Measurements from ENCODE around the gene ZNF512. TPM values are rescaled to one million over a fixed set of nuclear protein-coding genes. Genes with fewer than 3 reads are reported as not detected.

ZNF512 gene
- total RNA-seq, 4 donors from 2014 or later: 29.1 to 115 (median 37.1) TPM

DNA sequence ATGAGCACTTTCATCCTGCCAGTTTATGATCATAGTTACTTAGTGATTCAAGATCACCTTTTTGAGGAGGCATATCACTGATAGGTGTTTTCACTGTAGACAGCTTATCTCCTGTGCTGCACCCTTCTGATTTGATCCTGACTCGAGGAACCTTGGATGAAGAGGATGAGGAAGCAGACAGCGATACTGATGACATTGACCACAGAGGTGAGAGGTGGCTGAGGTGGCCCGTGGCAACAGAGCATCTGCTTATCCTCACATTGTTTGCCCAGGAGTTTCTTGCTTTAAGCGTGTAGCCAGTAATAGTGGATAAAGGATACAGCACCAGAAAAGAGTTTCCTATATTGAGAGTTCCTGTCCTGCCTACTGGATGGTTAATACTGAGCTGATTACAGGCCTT, 64.9 kb downstream of the ZNF512 start:
- Histone ChIP-seq H3K27me3 (no peaks in the 10 kb centered on the region), H3K9me3 (no peaks in the 10 kb centered on the region), H3K4me1 (no peaks in the 10 kb centered on the region), H3K27ac (no peak overlapping the region), H3K36me3 (peaks cover 0 to 93% (median 0%) of the 10 kb centered on the region in 3 donors), H3K4me3 (no peak overlapping the region)
- no peak for DNase-seq
- TF ChIP-seq, protein P1, sequence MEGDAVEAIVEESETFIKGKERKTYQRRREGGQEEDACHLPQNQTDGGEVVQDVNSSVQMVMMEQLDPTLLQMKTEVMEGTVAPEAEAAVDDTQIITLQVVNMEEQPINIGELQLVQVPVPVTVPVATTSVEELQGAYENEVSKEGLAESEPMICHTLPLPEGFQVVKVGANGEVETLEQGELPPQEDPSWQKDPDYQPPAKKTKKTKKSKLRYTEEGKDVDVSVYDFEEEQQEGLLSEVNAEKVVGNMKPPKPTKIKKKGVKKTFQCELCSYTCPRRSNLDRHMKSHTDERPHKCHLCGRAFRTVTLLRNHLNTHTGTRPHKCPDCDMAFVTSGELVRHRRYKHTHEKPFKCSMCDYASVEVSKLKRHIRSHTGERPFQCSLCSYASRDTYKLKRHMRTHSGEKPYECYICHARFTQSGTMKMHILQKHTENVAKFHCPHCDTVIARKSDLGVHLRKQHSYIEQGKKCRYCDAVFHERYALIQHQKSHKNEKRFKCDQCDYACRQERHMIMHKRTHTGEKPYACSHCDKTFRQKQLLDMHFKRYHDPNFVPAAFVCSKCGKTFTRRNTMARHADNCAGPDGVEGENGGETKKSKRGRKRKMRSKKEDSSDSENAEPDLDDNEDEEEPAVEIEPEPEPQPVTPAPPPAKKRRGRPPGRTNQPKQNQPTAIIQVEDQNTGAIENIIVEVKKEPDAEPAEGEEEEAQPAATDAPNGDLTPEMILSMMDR (IDR thresholded peaks at IDR 0.05): no peak
- TF ChIP-seq POLR2A (IDR thresholded peaks at IDR 0.05): no peak

DNA sequence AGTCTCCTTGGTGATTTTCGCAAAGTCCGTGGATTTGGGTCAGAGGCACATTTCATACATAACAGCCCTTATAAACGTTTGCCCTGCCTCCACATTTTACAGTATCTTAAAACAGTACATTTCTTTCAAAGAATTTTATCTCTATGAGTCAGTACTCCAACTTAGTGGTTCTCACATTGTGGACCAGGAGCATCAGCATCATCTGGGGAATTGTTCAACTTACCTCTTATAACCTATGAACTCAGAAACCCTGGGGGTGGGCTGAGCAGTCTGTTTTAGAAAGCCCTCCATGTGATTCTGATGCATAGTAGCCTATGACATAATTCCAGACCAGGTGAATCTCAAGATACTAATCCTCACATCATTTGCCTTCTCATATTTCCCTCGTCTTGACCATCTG, 68.2 kb downstream of the ZNF512 start:
- Histone ChIP-seq H3K9me3 (no peaks in the 10 kb centered on the region), H3K27me3 (no peaks in the 10 kb centered on the region), H3K27ac (no peak overlapping the region), H3K4me1 (no peaks in the 10 kb centered on the region), H3K4me3 (no peak overlapping the region), H3K36me3 (peaks cover 0 to 98% (median 0%) of the 10 kb centered on the region in 3 donors)
- TF ChIP-seq, protein P1 (IDR thresholded peaks at IDR 0.05): no peak
- TF ChIP-seq POLR2A (IDR thresholded peaks at IDR 0.05): no peak
- no peak for DNase-seq

DNA sequence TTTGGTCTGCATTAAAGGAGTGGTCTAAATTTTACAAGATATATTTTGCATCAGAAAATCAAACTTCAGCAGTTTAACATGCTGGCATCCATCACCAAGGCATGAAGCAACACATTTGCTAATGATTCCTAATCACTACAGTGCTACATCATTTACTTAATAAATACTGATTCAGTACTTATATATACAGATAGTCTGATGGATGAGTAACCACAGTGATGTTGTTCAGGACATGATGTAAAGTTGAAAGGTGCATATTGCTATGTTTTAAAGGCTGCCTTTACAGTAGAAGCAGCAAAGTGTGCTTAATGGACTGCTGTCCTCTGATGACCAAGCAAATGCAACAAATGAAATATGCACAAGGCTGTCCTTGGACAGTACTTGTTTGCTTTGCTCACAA, 69.5 kb downstream of the ZNF512 start:
- TF ChIP-seq POLR2A (IDR thresholded peaks at IDR 0.05): no peak
- TF ChIP-seq, protein P1 (IDR thresholded peaks at IDR 0.05): no peak
- H3K36me3 ChIP-seq: peaks cover 0 to 99% (median 0%) of the 10 kb centered on the region in 3 donors
- H3K9me3 ChIP-seq: no peaks in the 10 kb centered on the region
- H3K27ac ChIP-seq: no peak overlapping the region
- no peaks in the 10 kb centered on the region for H3K4me1 ChIP-seq
- DNase-seq: no peak
- no peak overlapping the region for H3K4me3 ChIP-seq
- H3K27me3 ChIP-seq: no peaks in the 10 kb centered on the region

DNA sequence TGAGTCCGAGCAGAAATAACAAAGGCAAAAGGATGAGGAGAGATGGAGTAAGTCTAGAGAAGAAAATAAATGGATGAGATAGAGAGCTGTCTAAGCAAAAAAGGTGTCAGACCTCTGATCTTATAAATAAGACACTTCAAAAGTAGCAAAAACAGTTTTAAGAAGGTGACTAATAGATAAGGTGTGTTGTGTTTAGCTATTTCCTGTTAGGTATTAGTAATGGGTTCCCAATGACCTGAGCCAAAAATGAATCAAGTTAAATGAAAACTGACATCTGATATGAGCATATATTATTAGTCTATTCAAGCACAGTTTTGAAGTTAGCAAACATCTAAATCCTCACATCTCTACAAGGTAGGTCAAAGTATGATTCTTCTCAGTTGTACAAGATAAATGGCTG, 69.9 kb downstream of the ZNF512 start:
- no peak overlapping the region for H3K4me3 ChIP-seq
- peaks cover 0 to 98% (median 0%) of the 10 kb centered on the region in 3 donors for H3K36me3 ChIP-seq
- no peak for DNase-seq
- TF ChIP-seq POLR2A (IDR thresholded peaks at IDR 0.05): no peak
- TF ChIP-seq, protein P1 (IDR thresholded peaks at IDR 0.05): no peak
- no peaks in the 10 kb centered on the region for H3K27me3 ChIP-seq
- no peaks in the 10 kb centered on the region for H3K4me1 ChIP-seq
- no peak overlapping the region for H3K27ac ChIP-seq
- no peaks in the 10 kb centered on the region for H3K9me3 ChIP-seq

DNA sequence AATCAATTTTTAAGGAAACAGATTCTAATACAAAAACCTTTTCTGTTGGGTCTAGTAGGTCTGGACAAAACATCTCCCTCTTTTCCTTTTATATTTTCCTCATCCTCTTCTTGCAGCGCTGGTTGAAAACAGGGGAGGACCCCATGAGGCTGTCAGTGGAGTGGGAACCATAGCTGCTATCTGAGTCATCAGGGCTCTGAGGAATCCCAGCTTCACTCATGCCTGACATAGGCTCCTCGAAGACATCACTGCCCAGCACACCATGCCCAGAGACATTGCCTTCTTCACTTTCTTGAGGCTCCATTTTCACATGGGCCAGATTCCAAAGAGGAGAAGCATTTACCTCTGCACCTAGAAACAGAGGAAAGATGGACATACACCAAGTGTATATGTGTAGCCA, 70.6 kb downstream of the ZNF512 start:
- no peaks in the 10 kb centered on the region for H3K4me1 ChIP-seq
- no peaks in the 10 kb centered on the region for H3K27me3 ChIP-seq
- TF ChIP-seq, protein P1 (IDR thresholded peaks at IDR 0.05): no peak
- no peak for TF ChIP-seq POLR2A (IDR thresholded peaks at IDR 0.05)
- no peaks in the 10 kb centered on the region for H3K9me3 ChIP-seq
- no peak for DNase-seq
- no peak overlapping the region for H3K27ac ChIP-seq
- no peak overlapping the region for H3K4me3 ChIP-seq
- peaks cover 0 to 91% (median 0%) of the 10 kb centered on the region in 3 donors for H3K36me3 ChIP-seq
